ENCODE data around the gene C1QA.
"Not testable (repeated sequence)": the region's sequence is repeated elsewhere in the genome, so short reads cannot be mapped to it uniquely, and the experiment has no call there.

Gene C1QA

DNA sequence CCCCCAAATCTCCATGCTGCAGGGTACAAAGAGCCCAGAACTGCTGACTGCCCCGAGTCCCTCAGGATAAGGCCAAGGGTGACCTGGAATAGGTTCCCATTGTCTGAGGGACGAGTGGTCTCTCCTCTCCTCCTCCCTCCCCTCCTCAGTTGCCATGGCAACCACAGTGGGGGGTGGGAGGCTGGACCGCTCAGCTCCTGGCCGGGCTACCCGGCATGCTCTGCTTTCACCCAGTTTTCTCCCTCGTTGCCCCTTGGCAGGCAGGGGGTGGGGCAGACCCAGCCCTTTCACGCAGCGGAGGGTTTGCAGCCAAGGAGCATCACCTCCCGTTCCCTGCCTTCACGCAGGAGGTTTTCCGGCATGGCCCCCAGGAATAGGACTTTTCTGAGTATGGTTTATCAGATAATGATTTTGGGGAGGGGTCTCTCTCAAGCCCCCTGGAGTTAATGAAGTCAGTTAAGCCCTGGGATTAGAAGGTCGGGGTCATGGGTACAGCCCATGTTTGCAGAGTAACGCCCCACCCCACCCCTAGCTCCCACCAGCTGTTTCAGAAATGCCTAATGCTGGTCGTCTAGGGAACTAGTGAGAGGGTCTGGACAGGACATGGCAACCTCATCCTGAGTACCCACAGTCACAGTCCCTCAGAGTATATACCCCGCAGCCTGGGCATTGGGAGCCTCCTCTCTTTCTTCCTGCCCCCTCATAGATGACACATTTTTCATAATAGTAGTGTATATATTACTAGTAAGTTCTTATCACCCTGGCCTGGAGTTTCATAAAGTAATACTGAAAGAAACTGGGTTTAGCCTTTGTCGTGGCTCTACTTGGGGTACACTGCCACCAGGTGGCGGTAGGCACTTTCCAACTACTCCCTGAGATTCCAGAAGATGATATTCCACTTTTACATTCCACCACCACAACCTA, 37.3 kb downstream of the C1QA start:
- peak; percentile 16 to 30 for DNase-seq (ENCODE audit: low read depth in 2 of 2)

- no peak for DNase-seq (ENCODE audit: low read depth in 2 of 2)
Observed at GRCh38 chr1:22674410-22674749, 38.0 kb downstream of the C1QA start.

DNA sequence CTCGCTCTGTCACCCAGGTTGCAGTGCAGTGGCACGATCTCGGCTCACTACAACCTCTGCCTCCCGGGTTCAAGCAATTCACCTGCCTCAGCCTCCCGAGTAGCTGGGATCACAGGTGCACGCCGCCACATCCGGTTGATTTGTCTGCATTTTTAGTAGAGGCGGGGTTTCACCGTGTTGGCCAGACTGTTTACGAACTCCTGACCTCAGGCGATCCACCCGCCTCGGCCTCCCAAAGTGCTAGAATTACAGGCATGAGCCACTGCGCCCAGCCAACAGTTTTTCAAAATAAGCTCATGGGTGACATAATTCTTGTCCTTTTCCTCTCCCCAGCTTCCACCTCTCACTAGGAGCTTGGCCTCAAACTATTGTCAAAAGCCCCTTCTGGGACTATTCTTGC, 39.7 kb downstream of the C1QA start:
- not testable (repeated sequence) for DNase-seq (ENCODE audit: low read depth in 2 of 2)

- DNase-seq (ENCODE audit: low read depth in 2 of 2) = no peak
Observed at GRCh38 chr1:22676916-22677583, 40.6 kb downstream of the C1QA start.

GRCh38 chr1:22677931-22678896, 41.8 kb downstream of the C1QA start:
- no peak for DNase-seq (ENCODE audit: low read depth in 2 of 2)

GRCh38 chr1:22680726-22681125, 44.3 kb downstream of the C1QA start:
- DNase-seq (ENCODE audit: low read depth in 2 of 2) = no peak

- DNase-seq (ENCODE audit: low read depth in 2 of 2) = no peak
Observed at GRCh38 chr1:22681556-22682276, 45.3 kb downstream of the C1QA start.

DNA sequence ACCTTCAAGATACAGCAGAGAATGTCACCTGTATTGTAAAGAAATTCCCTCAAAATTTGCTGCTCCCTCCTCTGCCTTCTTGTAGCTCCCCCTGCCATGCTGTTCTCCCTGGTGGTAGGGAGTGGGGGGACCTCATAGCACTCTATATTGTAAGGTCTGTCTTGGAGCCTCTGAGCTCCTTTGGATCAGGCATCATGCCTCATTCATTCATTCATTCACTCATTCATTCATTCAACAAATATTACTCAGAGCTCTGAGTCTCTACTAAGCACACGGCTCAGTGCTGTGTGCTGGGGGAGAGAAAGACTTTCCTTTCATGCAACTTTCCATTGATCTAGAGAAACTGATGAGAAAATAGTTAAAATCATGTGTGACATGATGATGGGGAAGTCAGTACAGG, 47.1 kb downstream of the C1QA start:
- DNase-seq (ENCODE audit: low read depth in 2 of 2) = no peak

DNA sequence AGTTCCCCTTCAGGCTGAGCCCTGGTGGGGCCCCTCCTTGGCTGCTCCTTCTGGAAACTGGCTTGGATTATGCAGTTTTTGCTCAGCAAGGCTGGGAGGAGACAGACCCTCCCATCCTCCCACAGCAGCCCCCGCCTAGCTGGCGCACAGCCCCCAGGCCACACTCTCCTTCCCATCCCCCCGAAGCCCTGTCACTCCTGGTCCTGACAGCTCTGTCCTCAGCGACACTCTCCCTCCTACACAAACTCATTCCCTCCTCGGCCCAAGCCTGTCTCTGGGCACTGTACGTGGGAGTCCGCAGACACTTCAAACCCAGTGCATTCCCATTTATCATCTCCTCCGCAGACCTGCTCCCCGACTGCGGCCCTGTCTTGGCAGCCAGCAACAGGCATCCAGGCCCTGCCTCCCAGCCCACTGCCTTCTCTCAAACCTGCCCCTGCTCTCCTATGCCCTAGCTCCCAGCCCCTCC, 49.2 kb downstream of the C1QA start:
- DNase-seq (ENCODE audit: low read depth in 2 of 2) = no peak

GRCh38 chr1:22687191-22687590, 50.8 kb downstream of the C1QA start:
- DNase-seq (ENCODE audit: low read depth in 2 of 2) = no peak

DNA sequence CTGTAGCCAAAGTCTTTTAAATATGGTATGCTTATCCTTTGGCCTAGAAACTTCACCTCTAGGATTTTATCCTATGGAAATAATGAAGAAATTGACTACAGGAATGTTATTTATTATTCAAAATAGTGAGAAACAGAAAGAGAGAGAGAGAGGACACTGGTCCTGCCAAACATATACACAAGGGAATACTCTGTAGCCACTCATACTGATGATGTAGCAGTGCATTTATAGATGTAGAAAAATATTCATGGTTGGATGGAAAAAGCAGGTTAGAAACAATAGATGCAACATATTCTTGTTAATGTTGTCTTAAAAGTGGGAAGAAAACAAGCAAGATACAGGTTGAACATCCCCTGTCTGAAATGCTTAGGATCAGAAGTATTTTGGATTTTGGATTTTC, 52.0 kb downstream of the C1QA start:
- DNase-seq (ENCODE audit: low read depth in 2 of 2) = no peak
